Liver (tissue), 3 donors: ENCODE measurements around the gene TOB1.

Source experiments
- RAD21 ChIP-seq, 2 donors: IDR thresholded peaks; 2 replicates each; pipeline ENCODE4 v1.6.1; 2016; ENCODE audit warnings: antibody characterized with exemption in 2 of 2, mild to moderate bottlenecking in 2 of 2
- RXRA ChIP-seq, 2 donors: IDR thresholded peaks; 2 replicates each; pipeline ENCODE4 v1.6.1; 2017 to 2018; ENCODE audit warnings: antibody characterized with exemption in 2 of 2, mild to moderate bottlenecking in 1 of 2
- TF ChIP-seq, protein P1 (sequence below): IDR thresholded peaks from 2 replicates; pipeline ENCODE4 v1.6.1; 2016; ENCODE audit warnings: antibody characterized with exemption
- TF ChIP-seq, protein P2 (sequence below): fragments of 150-350 bp; IDR thresholded peaks from 2 replicates; pipeline ENCODE4 v1.5.1; 2017; ENCODE audit warnings: improper control_type of control experiment, low read depth, low read length; ENCODE audit not compliant: missing input control
- donor health status: healthy.
- donor health status: healthy.

DNA sequence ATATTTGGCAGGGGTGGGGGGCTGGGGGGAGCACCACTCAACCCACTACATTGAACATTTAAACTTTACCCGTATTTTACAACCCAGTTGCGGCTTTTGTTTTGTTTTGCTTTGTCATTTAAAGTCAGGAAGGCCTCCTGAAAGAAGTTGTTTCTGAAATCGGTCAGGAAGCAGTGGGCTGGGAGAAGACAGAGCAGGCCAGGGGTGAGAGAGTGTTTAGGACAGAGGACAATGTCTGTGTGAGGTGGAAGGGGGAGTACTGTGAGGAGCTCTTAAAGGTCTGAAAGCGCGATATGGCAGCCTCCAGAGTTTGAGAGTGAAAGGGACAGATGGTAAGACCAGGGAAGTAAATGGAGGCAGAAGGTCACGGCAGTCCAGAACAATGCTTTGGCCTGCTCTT, 36.8 kb downstream of the TOB1 start:
- TF ChIP-seq, protein P1, sequence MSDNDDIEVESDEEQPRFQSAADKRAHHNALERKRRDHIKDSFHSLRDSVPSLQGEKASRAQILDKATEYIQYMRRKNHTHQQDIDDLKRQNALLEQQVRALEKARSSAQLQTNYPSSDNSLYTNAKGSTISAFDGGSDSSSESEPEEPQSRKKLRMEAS, result no peak
- TF ChIP-seq RXRA (IDR thresholded peaks at IDR 0.05), result no peak
- TF ChIP-seq, protein P2, sequence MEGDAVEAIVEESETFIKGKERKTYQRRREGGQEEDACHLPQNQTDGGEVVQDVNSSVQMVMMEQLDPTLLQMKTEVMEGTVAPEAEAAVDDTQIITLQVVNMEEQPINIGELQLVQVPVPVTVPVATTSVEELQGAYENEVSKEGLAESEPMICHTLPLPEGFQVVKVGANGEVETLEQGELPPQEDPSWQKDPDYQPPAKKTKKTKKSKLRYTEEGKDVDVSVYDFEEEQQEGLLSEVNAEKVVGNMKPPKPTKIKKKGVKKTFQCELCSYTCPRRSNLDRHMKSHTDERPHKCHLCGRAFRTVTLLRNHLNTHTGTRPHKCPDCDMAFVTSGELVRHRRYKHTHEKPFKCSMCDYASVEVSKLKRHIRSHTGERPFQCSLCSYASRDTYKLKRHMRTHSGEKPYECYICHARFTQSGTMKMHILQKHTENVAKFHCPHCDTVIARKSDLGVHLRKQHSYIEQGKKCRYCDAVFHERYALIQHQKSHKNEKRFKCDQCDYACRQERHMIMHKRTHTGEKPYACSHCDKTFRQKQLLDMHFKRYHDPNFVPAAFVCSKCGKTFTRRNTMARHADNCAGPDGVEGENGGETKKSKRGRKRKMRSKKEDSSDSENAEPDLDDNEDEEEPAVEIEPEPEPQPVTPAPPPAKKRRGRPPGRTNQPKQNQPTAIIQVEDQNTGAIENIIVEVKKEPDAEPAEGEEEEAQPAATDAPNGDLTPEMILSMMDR, result no peak
- TF ChIP-seq RAD21 (IDR thresholded peaks at IDR 0.05), result no peak
